GM19463 (cell line): ENCODE results near the gene FANCF.
"Not testable (repeated sequence)": the region's sequence is repeated elsewhere in the genome, so short reads cannot be mapped to it uniquely, and the experiment has no call there.

ENCODE experiments used
- ATAC-seq: cut with Tn5 transposase; IDR thresholded peaks from one replicate; pipeline ENCODE4 v1.9.1; 2021; ENCODE audit warnings: mild to moderate bottlenecking, moderate library complexity; ENCODE audit not compliant: unreplicated experiment

Gene FANCF

GRCh38 chr11:22625448-22626287 is at the start of gene FANCF:
Gene FANCF, minus strand, starts transcription at chr11:22625823. Its CDS starts 13 bp downstream, at chr11:22625810.
- peak; percentile 92 for ATAC-seq

- ATAC-seq = peak; percentile 37
Measured at GRCh38 chr11:22674470-22675439, 49.1 kb upstream of the FANCF start.

GRCh38 chr11:22671751-22672150 is 46.1 kb upstream of the FANCF start:
- no peak for ATAC-seq

- peak; percentile 21 for ATAC-seq
Measured at GRCh38 chr11:22670830-22671229, 45.2 kb upstream of the FANCF start.

GRCh38 chr11:22669368-22669767 is 43.7 kb upstream of the FANCF start:
- no peak for ATAC-seq

- ATAC-seq = no peak
Measured at GRCh38 chr11:22668005-22668796, 42.6 kb upstream of the FANCF start.

GRCh38 chr11:22666688-22667439 is 41.2 kb upstream of the FANCF start:
- peak; percentile 61 for ATAC-seq

- peak; percentile 15 for ATAC-seq
Measured at GRCh38 chr11:22666325-22666687, 40.7 kb upstream of the FANCF start, which contains the start of gene GAS2. Gene GAS2, plus strand, starts transcription at chr11:22666611. Its CDS starts 8,259 bp downstream, at chr11:22674870.

- no peak for ATAC-seq
Measured at GRCh38 chr11:22659783-22660182, 34.2 kb upstream of the FANCF start.

GRCh38 chr11:22657101-22657694 is 31.6 kb upstream of the FANCF start:
- ATAC-seq = peak; percentile 88

GRCh38 chr11:22656130-22656529 is 30.5 kb upstream of the FANCF start:
- ATAC-seq = no peak

GRCh38 chr11:22652346-22652745 is 26.7 kb upstream of the FANCF start:
- ATAC-seq = not testable (repeated sequence)

GRCh38 chr11:22641559-22641958 is 15.9 kb upstream of the FANCF start:
- ATAC-seq = no peak

- no peak for ATAC-seq
Measured at GRCh38 chr11:22640862-22641261, 15.2 kb upstream of the FANCF start.

- ATAC-seq = no peak
Measured at GRCh38 chr11:22635689-22636088, 10.1 kb upstream of the FANCF start.

GRCh38 chr11:22634897-22635629 is 9.4 kb upstream of the FANCF start:
- ATAC-seq = no peak

GRCh38 chr11:22633354-22633902 is 7.8 kb upstream of the FANCF start:
- ATAC-seq = no peak

GRCh38 chr11:22627421-22627820 is 1.8 kb upstream of the FANCF start:
- no peak for ATAC-seq
